Measurements from ENCODE around the gene MFAP4.

MFAP4 gene

GRCh38 chr17:19409509-19409908, 22.5 kb upstream of the MFAP4 start:
- no peak for DNase-seq

DNA sequence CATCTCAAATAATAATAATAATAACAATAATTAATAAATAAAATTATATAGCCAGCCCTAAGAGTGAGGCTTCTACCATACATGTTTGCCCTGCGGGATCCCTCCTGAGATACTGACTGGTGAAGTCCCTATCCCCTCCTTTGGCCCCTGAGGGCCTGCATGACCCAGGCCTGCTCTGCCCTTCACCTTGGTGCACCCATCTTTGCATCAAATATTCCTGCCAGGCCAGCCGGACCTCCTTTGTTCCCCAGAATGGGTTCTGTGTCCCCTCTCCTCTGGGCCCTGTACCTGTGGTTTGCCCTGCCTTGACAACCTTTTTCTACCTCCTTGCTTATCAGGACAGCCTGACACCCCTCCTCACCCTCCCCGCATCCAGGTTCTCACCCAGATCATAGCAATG, 22.1 kb upstream of the MFAP4 start:
- no peak for DNase-seq

DNA sequence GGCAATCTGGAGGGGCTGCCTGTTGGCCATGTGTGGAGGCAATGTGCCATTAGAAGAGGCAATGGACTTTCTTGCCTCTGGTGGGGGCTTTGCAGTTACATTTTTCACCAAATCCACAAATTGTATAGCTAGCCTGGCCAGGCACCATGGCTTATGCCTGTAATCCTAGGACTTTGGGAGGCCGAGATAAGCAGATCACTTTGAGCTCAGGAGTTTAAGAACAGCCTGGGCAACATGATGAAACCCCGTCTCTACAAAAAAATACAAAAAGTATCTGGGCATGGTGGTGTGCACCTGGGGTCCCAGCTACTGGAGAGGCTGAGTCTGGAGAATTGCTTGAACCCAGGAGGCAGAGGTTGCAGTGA, 21.3 kb upstream of the MFAP4 start:
- no peak for DNase-seq

DNA sequence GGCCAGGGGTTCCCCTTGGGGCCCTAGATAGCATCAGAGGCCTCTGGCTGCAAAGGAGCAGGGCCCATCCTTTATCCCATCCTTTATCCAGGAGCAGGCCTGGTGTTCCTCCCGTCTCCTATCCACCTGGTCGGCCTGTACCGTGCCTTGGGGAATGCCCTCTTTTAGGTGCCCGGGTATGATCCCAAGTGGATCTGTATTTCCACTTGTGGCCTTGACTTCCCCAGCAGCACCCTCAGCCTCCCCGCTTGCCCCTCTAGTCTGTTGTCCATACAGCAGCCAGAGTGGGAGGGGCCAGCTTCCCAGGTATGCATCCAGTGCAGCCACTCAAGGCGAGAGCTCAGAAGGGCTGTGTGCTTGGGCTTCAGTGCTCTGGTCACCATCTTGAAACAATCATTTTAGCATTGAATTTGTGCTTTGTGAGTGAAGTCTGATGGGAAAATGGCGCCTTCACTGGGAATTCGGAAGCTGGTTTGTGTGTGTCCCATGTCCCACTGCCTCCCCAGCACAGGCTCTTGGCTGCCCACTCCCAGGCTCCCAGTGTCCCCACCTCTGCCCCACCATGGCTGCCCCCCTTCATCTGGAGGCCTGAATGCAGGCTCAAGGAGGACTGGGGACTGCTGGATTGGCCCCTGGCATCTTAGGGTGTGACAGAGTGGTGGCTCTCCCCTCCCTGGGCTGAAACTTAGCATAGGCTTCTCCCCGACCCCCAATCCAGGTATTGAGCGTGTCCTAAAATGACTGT, 20.8 kb upstream of the MFAP4 start:
- DNase-seq: no peak

DNA sequence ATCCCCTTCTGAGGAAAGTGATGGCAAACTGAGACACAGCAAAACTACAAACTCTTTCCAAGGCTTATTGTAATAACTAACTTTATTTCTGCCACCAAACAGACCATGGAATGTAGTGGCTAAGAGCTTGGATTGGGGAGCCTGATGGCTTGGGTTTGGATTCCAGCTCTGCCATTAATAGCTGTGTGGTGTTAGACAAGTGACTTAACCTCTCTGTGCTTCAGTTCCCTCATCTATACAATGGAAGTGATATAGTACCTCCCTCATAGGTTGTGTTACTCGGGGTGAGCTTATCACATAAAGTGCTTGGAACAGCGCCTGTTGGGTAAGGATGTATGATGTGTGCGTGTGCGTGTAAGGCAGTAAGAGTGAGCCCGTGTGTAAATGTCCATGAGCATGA, 18.1 kb upstream of the MFAP4 start:
- no peak for DNase-seq

GRCh38 chr17:19404264-19404663, 17.3 kb upstream of the MFAP4 start:
- no peak for DNase-seq

GRCh38 chr17:19403021-19403420, 16.0 kb upstream of the MFAP4 start:
- DNase-seq: no peak

- no peak for DNase-seq
Measured at GRCh38 chr17:19402171-19402570, 15.2 kb upstream of the MFAP4 start.

- DNase-seq: no peak
Measured at GRCh38 chr17:19401321-19402010, 14.5 kb upstream of the MFAP4 start.

- DNase-seq: no peak
Measured at GRCh38 chr17:19399750-19400450, 12.9 kb upstream of the MFAP4 start.

DNA sequence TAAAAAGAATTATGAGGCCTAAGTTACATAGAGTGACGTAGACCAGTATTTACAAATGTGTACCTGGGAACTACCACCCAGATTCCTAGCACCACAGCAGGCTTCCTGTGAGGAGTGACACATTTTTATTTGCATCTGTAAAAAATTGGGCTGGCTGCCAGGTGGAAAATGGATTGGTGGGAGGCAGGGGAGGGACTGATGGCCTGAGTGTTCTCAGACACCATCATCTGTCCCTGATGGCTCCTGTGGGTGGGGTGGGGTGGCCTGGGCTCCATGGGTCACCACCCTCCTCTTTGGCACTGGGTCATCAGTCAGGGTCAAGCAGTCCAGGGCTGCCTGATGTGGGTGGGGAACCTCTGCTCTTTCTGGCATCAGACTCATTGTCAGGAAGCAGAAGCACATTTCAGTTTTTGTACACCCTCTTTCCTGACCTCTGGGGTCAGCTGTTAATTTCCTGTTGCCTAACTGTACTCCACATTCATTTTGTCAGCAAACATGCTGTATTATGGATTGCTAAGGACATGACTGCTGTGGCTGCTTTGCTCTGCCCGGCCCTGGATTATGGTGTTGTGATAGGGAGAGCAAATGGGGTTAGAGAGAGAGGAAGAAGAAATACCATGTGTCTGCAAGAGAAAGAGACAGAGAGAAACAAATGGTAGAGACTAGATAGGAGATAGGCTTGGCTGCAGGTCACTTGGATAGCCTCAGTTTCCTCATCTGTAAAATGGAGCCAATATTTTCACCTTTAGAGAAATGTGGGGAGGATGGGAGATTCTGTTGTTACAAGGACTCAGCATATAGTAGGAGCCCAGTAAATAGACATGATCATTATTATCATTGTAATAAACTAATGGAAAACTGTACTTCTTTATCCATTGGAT, 11.6 kb upstream of the MFAP4 start:
- no peak for DNase-seq

DNA sequence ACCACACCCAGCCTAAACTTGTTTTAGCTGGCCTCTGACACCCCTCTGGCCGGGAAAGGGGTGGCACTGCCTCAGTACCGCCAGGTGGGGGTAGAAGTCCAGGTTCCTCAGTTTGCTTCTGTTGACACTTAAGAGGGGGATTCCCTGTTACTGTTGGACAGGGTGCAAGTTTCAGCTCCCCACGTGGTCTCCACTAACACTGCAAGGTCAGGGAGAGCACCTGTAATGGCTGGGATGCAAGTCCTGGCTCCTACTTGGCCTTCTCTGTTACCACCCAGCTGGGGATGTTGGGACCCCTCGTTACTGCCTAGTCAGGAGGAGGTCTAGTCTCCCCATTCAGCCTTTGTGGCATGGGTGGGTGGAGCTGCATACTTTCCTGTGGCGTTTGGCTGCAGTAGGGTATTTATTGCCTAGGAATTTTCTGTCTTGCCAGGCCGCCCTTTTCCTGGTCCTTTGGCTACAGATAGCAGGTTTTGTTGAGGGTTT, 10.6 kb upstream of the MFAP4 start:
- DNase-seq: no peak

DNA sequence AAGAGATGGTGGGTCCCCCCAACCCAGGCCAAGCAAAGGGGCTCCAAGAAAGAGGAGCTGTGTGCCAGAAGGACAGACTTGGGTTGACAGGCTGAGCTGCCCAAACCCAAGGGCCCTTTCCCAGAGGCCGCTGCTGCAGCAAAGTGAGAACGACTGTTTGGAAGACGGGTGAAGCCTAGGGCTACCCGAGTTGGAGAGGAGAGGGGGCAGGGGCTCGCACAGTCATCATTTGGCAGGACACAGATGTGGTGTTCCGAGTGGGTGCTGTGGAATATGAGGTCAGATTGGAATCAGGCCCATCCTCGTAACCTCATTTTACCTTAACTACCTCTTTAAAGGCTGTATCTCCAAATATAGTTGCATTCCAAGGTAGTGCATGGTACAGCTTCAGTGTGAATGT, 5.3 kb upstream of the MFAP4 start:
- no peak for DNase-seq

- DNase-seq: no peak
Measured at GRCh38 chr17:19391432-19391831, 4.4 kb upstream of the MFAP4 start.

DNA sequence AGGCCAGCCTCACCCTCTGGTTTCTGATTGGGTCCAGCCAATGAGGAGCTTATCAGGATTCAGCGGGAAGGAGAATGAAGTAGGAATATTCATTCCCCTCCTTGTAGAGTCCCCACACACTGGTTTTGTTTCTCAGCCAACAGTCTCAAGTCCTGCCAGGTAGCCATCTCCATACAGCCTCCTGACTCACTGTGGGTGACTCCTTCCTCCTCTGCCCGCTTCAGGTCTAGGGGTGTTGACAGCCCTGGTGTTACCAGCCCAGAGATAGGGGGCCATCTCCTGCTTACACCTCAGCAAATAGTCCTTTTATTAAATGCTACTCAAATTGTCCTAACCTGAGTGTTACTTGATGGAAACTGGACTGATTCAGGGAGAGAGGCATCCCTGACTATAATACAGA, 4.0 kb upstream of the MFAP4 start:
- no peak for DNase-seq

GRCh38 chr17:19388791-19389785, 2.1 kb upstream of the MFAP4 start:
- DNase-seq: no peak

DNA sequence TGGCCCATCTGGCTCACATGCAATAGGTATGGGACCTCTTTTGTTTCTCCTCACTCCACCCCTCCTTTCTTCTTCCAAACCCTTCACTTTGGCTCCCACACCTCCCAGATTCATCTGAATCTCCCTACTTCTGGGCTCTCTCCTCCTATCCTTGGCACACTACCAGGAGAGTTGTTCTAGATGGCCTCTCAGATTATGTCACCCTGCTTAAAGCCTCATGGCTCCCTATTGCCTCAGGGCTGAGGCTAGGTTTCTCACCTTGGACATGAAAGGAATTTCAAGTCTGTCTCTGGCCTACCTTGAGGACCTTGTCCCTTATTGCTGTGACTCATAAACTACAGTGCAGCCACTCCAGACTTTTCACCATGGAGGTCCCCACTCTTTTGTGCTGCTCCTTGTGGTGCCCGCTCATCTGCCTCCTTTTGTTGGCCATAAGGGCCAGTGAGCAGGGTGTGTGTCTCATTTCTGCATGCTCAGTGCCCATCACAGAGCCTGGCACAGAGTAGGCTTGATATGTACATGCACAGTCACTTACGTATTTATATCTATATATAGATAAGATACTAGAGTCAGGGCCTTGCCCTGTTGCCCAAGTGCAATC, 1.0 kb upstream of the MFAP4 start:
- DNase-seq: no peak

GRCh38 chr17:19386051-19386929, 700 bp downstream of the MFAP4 start:
- DNase-seq: no peak

DNA sequence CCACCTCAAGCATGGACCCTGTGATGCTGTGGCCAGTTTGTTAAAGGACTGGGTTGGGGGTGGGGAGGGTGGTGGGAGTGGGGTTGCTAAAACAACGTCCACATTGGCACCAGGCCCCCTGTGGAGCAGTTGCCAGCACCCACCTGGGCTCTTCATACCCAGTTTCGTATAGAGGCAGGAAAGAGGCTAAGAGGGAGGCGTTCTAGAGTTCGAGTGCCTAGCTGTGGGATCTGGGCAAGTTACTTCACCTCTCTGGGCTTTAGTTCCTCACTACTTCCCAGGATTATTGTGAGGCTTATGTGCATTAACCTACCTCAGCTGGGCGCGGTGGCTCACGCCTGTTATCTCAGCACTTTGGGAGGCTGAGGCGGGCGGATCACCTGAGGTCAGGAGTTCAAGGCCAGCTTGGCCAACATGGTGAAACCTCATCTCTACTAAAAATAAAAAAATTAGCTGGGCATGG, 1.4 kb downstream of the MFAP4 start:
- DNase-seq: no peak
